KMS-11 (cell line): ENCODE measurements around the gene AP4S1.

Experiments used
- H2AFZ ChIP-seq: fragments of 200-600 bp; sonication (generic); 2 replicates; pipeline ENCODE4 v1.6.1; 2016; ENCODE audit warnings: antibody characterized with exemption, mixed run types, low read depth
- H3K27ac ChIP-seq: fragments of 200-600 bp; sonication (generic); 2 replicates; pipeline ENCODE4 v1.6.1; 2016; ENCODE audit warnings: mild to moderate bottlenecking, mixed run types
- H3K27me3 ChIP-seq: fragments of 200-600 bp; sonication (generic); 2 replicates; pipeline ENCODE4 v1.6.1; 2017; ENCODE audit warnings: mild to moderate bottlenecking, low read depth, mixed run types, moderate library complexity; ENCODE audit not compliant: insufficient read depth
- H3K36me3 ChIP-seq: fragments of 200-600 bp; sonication (generic); 2 replicates; pipeline ENCODE4 v1.6.1; 2017; ENCODE audit warnings: mild to moderate bottlenecking, mixed run types; ENCODE audit not compliant: insufficient read depth
- H3K4me1 ChIP-seq: fragments of 200-600 bp; sonication (generic); 2 replicates; pipeline ENCODE4 v1.6.1; 2016; ENCODE audit warnings: mild to moderate bottlenecking, low read depth, mixed run types; ENCODE audit not compliant: poor library complexity, severe bottlenecking
- H3K4me2 ChIP-seq: fragments of 200-600 bp; sonication (generic); 2 replicates; pipeline ENCODE4 v1.7.0; 2016; ENCODE audit warnings: mild to moderate bottlenecking, mixed run types
- H3K4me3 ChIP-seq: fragments of 200-600 bp; sonication (generic); IDR thresholded peaks from 2 replicates; pipeline ENCODE4 v1.6.1; 2017; ENCODE audit warnings: low read depth, low read length, mixed read lengths; ENCODE audit not compliant: insufficient read depth
- H3K79me2 ChIP-seq: fragments of 200-600 bp; sonication (generic); 2 replicates; pipeline ENCODE4 v1.6.1; 2016; ENCODE audit warnings: low read depth, mixed run types; ENCODE audit not compliant: insufficient read depth
- H3K9ac ChIP-seq: fragments of 200-600 bp; sonication (generic); 2 replicates; pipeline ENCODE4 v1.6.1; 2016; ENCODE audit warnings: mild to moderate bottlenecking, mixed run types
- H4K20me1 ChIP-seq: fragments of 200-600 bp; sonication (generic); 2 replicates; pipeline ENCODE4 v1.6.1; 2016; ENCODE audit warnings: mild to moderate bottlenecking, mixed run types; ENCODE audit not compliant: insufficient read depth
- CTCF ChIP-seq: fragments of 200-600 bp; sonication (generic); conservative IDR thresholded peaks from 2 replicates; pipeline ENCODE4 v1.6.1; 2017; ENCODE audit warnings: low read depth, mild to moderate bottlenecking, antibody characterized with exemption, low read length, moderate library complexity, mixed read lengths

The AP4S1 gene

GRCh38 chr14:31096255-31096654 is 70.8 kb downstream of the AP4S1 start:
- Histone ChIP-seq H3K4me2 (no peak overlapping the region), H3K27ac (no peak overlapping the region), H3K36me3 (no peaks in the 10 kb centered on the region), H3K9ac (no peak overlapping the region), H4K20me1 (no peaks in the 10 kb centered on the region), H2AFZ (no peak overlapping the region), H3K79me2 (no peaks in the 10 kb centered on the region), H3K4me3 (no peak overlapping the region), H3K27me3 (no peaks in the 10 kb centered on the region), H3K4me1 (no peaks in the 10 kb centered on the region)
- no peak for TF ChIP-seq CTCF

- no peak for TF ChIP-seq CTCF
- H3K27ac ChIP-seq = no peak overlapping the region
Measured at GRCh38 chr14:31097081-31097480, 71.6 kb downstream of the AP4S1 start.

GRCh38 chr14:31106768-31107167 is 81.3 kb downstream of the AP4S1 start:
- peaks cover 3% of the 10 kb centered on the region; the same call in 1 of the 2 replicates for H3K36me3 ChIP-seq
- H3K4me3 ChIP-seq = no peak overlapping the region
- no peaks in the 10 kb centered on the region for H3K4me1 ChIP-seq
- H3K27me3 ChIP-seq = no peaks in the 10 kb centered on the region
- no peaks in the 10 kb centered on the region for H3K79me2 ChIP-seq
- no peak overlapping the region for H3K4me2 ChIP-seq
- no peak overlapping the region for H3K9ac ChIP-seq
- H4K20me1 ChIP-seq = no peaks in the 10 kb centered on the region
- TF ChIP-seq CTCF = no peak
- no peak overlapping the region for H3K27ac ChIP-seq
- H2AFZ ChIP-seq = no peak overlapping the region

More at GRCh38 chr14:31097081-31097480, 71.6 kb downstream of the AP4S1 start:
- Histone ChIP-seq H4K20me1 (no peaks in the 10 kb centered on the region), H3K9ac (no peak overlapping the region), H2AFZ (no peak overlapping the region), H3K79me2 (no peaks in the 10 kb centered on the region), H3K4me3 (no peak overlapping the region), H3K4me2 (no peak overlapping the region), H3K36me3 (no peaks in the 10 kb centered on the region), H3K27me3 (no peaks in the 10 kb centered on the region), H3K4me1 (no peaks in the 10 kb centered on the region)

DNA sequence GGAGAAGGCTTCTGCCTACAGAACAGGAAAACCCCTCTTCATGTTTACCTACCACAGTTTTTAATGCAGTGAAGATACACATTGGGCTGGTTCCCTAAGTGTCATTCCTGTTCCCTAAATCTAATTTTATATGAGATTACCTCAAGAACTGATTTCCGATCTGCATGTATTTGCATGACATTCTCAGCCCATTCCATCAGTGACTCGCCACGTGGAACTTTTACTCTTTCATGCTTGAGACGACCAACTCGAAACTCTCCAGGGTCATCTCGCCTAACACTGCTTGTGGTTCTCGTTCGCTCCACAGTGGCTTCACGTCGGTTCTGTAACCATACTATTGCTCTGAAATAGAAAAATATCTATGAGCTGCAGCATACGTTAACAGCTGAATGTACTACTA is 83.8 kb downstream of the AP4S1 start:
- Histone ChIP-seq H3K9ac (no peak overlapping the region), H4K20me1 (no peaks in the 10 kb centered on the region), H3K79me2 (no peaks in the 10 kb centered on the region), H3K27me3 (no peaks in the 10 kb centered on the region), H3K4me1 (no peaks in the 10 kb centered on the region), H3K4me2 (no peak overlapping the region), H2AFZ (no peak overlapping the region), H3K4me3 (no peak overlapping the region), H3K36me3 (peaks cover 3% of the 10 kb centered on the region; the same call in 1 of the 2 replicates), H3K27ac (no peak overlapping the region)
- no peak for TF ChIP-seq CTCF
